ENCODE results near the gene MORC3.
A peak's percentile ranks its signal among the peaks of the same experiment; 100 is the strongest.
"Not testable (repeated sequence)": the region's sequence is repeated elsewhere in the genome, so short reads cannot be mapped to it uniquely, and the experiment has no call there.

The MORC3 gene, protein sequence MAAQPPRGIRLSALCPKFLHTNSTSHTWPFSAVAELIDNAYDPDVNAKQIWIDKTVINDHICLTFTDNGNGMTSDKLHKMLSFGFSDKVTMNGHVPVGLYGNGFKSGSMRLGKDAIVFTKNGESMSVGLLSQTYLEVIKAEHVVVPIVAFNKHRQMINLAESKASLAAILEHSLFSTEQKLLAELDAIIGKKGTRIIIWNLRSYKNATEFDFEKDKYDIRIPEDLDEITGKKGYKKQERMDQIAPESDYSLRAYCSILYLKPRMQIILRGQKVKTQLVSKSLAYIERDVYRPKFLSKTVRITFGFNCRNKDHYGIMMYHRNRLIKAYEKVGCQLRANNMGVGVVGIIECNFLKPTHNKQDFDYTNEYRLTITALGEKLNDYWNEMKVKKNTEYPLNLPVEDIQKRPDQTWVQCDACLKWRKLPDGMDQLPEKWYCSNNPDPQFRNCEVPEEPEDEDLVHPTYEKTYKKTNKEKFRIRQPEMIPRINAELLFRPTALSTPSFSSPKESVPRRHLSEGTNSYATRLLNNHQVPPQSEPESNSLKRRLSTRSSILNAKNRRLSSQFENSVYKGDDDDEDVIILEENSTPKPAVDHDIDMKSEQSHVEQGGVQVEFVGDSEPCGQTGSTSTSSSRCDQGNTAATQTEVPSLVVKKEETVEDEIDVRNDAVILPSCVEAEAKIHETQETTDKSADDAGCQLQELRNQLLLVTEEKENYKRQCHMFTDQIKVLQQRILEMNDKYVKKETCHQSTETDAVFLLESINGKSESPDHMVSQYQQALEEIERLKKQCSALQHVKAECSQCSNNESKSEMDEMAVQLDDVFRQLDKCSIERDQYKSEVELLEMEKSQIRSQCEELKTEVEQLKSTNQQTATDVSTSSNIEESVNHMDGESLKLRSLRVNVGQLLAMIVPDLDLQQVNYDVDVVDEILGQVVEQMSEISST

GRCh38 chr21:36319767-36320420 is at the start of gene MORC3:
MORC3 (plus strand) TSS chr21:36320197; CDS start chr21:36320265, 68 bp downstream.
- Histone ChIP-seq H3K36me3 (ENCODE audit: control insufficient read depth in 2 of 2, insufficient read depth in 2 of 2, low read length in 2 of 2) (peaks cover 0 to 3% of the 10 kb centered on the region in 2 donors), H3K9ac (ENCODE audit: low read depth in 1 of 2, low read length in 2 of 2) (peak within 1 kb of the TSS; percentile 90 to 91), H3K9me3 (ENCODE audit: control insufficient read depth in 2 of 2, low read length in 2 of 2) (no peaks in the 10 kb centered on the region), H3K27me3 (ENCODE audit: control insufficient read depth in 2 of 2, insufficient read depth in 2 of 2, low read length in 2 of 2) (no peaks in the 10 kb centered on the region), H3K4me1 (ENCODE audit: control insufficient read depth in 2 of 2, insufficient read depth in 2 of 2, low read length in 2 of 2) (peaks cover 12 to 17% of the 10 kb centered on the region in 2 donors), H3K4me3 (ENCODE audit: low read length in 2 of 2) (peak within 1 kb of the TSS; percentile 82 to 95), H3K27ac (ENCODE audit: low read depth in 2 of 2, low read length in 2 of 2) (peak within 1 kb of the TSS; percentile 97 to 98)

- not testable (repeated sequence) for H3K9ac ChIP-seq (ENCODE audit: low read depth in 1 of 2, low read length in 2 of 2); H3K27me3 ChIP-seq (ENCODE audit: control insufficient read depth in 2 of 2, insufficient read depth in 2 of 2, low read length in 2 of 2)
Measured at GRCh38 chr21:36270786-36271695, 49.0 kb upstream of the MORC3 start.

GRCh38 chr21:36274128-36274527 is 45.9 kb upstream of the MORC3 start:
- H3K9me3 ChIP-seq (ENCODE audit: control insufficient read depth in 2 of 2, low read length in 2 of 2), result no peaks in the 10 kb centered on the region
- H3K4me3 ChIP-seq (ENCODE audit: low read length in 2 of 2), result no peak overlapping the region
- H3K9ac ChIP-seq (ENCODE audit: low read depth in 1 of 2, low read length in 2 of 2), result no peak overlapping the region
- H3K27me3 ChIP-seq (ENCODE audit: control insufficient read depth in 2 of 2, insufficient read depth in 2 of 2, low read length in 2 of 2), result no peaks in the 10 kb centered on the region
- H3K27ac ChIP-seq (ENCODE audit: low read depth in 2 of 2, low read length in 2 of 2), result no peak overlapping the region
- peaks cover 33 to 36% of the 10 kb centered on the region in 2 donors for H3K36me3 ChIP-seq (ENCODE audit: control insufficient read depth in 2 of 2, insufficient read depth in 2 of 2, low read length in 2 of 2)
- H3K4me1 ChIP-seq (ENCODE audit: control insufficient read depth in 2 of 2, insufficient read depth in 2 of 2, low read length in 2 of 2), result no peaks in the 10 kb centered on the region

More at GRCh38 chr21:36270786-36271695, 49.0 kb upstream of the MORC3 start:
- H3K9me3 ChIP-seq (ENCODE audit: control insufficient read depth in 2 of 2, low read length in 2 of 2); H3K4me1 ChIP-seq (ENCODE audit: control insufficient read depth in 2 of 2, insufficient read depth in 2 of 2, low read length in 2 of 2); H3K4me3 ChIP-seq (ENCODE audit: low read length in 2 of 2); H3K27ac ChIP-seq (ENCODE audit: low read depth in 2 of 2, low read length in 2 of 2): not testable (repeated sequence)
- peaks cover 28 to 30% of the 10 kb centered on the region in 2 donors for H3K36me3 ChIP-seq (ENCODE audit: control insufficient read depth in 2 of 2, insufficient read depth in 2 of 2, low read length in 2 of 2)

DNA sequence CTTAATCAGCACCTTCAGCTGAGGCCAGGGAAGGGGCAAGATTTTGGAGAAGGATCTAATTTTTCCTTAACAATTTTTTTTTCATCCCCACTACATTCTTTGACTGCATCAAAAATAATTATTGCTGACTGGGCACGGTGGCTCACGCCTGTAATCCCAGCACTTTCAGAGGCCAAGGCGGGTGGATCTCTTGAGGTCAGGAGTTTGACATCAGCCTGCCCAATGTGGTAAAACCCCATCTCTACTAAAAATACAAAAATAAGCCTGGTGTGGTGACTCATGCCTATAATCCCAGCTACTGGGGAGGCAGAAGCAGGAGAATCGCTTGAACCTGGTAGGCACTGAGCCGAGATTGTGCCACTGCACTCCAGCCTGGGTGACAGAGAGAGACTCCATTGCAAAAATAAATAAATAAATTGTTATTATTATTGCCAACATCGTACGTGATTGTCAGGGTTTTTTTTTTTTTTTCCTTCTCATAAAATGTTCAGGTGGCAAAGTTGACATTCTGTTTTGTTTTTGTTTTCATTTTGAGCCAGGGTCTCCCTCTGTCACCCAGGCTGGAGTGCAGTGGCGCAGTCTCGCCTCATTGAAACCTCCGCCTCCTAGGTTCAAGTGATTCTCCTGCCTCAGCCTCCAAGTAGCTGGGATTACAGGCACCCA is 37.3 kb upstream of the MORC3 start:
- Histone ChIP-seq H3K27me3 (ENCODE audit: control insufficient read depth in 2 of 2, insufficient read depth in 2 of 2, low read length in 2 of 2) (no peaks in the 10 kb centered on the region), H3K9ac (ENCODE audit: low read depth in 1 of 2, low read length in 2 of 2) (no peak overlapping the region), H3K36me3 (ENCODE audit: control insufficient read depth in 2 of 2, insufficient read depth in 2 of 2, low read length in 2 of 2) (peaks cover 34 to 40% of the 10 kb centered on the region in 2 donors), H3K27ac (ENCODE audit: low read depth in 2 of 2, low read length in 2 of 2) (peak overlapping the region in 1 of 2 donors; percentile 47), H3K9me3 (ENCODE audit: control insufficient read depth in 2 of 2, low read length in 2 of 2) (no peaks in the 10 kb centered on the region), H3K4me1 (ENCODE audit: control insufficient read depth in 2 of 2, insufficient read depth in 2 of 2, low read length in 2 of 2) (no peaks in the 10 kb centered on the region), H3K4me3 (ENCODE audit: low read length in 2 of 2) (no peak overlapping the region)

DNA sequence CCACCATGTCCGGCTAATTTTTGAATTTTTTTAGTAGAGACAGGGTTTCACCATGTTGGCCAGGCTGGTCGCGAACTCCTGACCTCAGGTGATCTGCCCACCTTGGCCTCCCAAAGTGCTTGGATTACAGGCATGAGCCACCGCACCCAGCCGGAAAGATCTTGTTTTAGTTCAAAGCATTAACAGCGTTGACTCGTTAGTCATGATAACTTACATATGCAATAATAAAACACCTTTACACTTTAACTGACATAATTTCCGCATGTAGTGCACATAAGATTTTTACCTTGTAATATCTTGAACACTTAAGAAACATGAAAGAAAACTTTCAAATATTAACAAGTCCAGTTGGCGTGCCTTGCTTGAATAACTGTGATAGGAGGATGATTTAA is 36.8 kb upstream of the MORC3 start:
- H3K36me3 ChIP-seq (ENCODE audit: control insufficient read depth in 2 of 2, insufficient read depth in 2 of 2, low read length in 2 of 2), result peaks cover 29 to 34% of the 10 kb centered on the region in 2 donors
- not testable (repeated sequence) for H3K9me3 ChIP-seq (ENCODE audit: control insufficient read depth in 2 of 2, low read length in 2 of 2)

DNA sequence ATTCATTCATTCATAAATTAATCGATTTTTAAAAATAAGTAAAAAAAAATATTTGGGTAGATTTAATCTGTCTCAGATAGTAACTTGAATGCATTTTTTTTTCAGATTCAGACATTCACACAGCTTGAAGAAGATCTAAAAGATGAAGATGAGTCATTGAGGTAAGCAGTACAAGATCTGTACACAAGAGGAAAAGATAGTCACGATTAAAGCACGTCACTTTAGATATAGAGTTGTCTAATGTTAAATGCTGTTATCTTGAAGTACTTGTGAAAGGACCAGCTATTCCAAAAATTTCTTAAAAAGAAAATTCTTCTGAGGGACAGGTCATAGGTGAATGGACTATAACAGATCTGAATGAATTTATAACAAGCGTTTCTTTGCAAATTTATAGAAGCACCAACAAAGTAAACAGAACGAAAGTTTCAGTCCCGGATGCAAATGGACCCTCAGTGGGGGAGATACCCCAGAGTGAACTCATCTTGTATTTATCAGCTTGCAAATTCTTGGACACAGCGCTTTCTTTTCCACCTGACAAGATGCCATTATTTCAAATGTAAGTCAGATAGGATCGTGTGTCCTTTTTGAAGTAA is 31.2 kb upstream of the MORC3 start:
- H3K27ac ChIP-seq (ENCODE audit: low read depth in 2 of 2, low read length in 2 of 2), result peak overlapping the region in 1 of 2 donors; percentile 24
- H3K9ac ChIP-seq (ENCODE audit: low read depth in 1 of 2, low read length in 2 of 2), result no peak overlapping the region
- H3K36me3 ChIP-seq (ENCODE audit: control insufficient read depth in 2 of 2, insufficient read depth in 2 of 2, low read length in 2 of 2), result peaks cover 27 to 31% of the 10 kb centered on the region in 2 donors
- no peaks in the 10 kb centered on the region for H3K4me1 ChIP-seq (ENCODE audit: control insufficient read depth in 2 of 2, insufficient read depth in 2 of 2, low read length in 2 of 2)
- H3K27me3 ChIP-seq (ENCODE audit: control insufficient read depth in 2 of 2, insufficient read depth in 2 of 2, low read length in 2 of 2), result no peaks in the 10 kb centered on the region
- H3K4me3 ChIP-seq (ENCODE audit: low read length in 2 of 2), result peak overlapping the region in 1 of 2 donors; percentile 17
- no peaks in the 10 kb centered on the region for H3K9me3 ChIP-seq (ENCODE audit: control insufficient read depth in 2 of 2, low read length in 2 of 2)

More for the DNA sequence above, 36.8 kb upstream of the MORC3 start:
- not testable (repeated sequence) for H3K27me3 ChIP-seq (ENCODE audit: control insufficient read depth in 2 of 2, insufficient read depth in 2 of 2, low read length in 2 of 2); H3K9ac ChIP-seq (ENCODE audit: low read depth in 1 of 2, low read length in 2 of 2); H3K4me1 ChIP-seq (ENCODE audit: control insufficient read depth in 2 of 2, insufficient read depth in 2 of 2, low read length in 2 of 2); H3K4me3 ChIP-seq (ENCODE audit: low read length in 2 of 2)
- peak overlapping the region; percentile 47 to 63 for H3K27ac ChIP-seq (ENCODE audit: low read depth in 2 of 2, low read length in 2 of 2)

DNA sequence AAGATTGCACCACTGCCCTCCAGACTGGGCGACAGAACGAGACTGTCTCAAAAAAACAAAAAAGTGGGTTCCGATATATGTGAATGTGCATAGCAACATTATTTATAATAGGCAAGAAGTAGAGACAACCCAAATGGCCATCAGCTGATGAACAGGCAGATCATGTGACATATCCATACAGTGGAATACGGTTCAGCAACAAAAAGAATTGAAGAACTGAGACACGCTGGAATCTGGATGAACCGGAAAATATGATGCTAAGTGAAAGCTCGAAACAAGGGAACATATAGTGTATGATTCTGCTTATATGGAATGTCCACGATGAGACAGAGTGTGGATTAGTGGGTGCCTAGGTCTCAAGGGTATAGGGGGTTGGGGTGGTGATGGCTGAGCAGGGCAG is 28.5 kb upstream of the MORC3 start:
- Histone ChIP-seq H3K27ac (ENCODE audit: low read depth in 2 of 2, low read length in 2 of 2) (no peak overlapping the region), H3K9ac (ENCODE audit: low read depth in 1 of 2, low read length in 2 of 2) (no peak overlapping the region), H3K4me1 (ENCODE audit: control insufficient read depth in 2 of 2, insufficient read depth in 2 of 2, low read length in 2 of 2) (no peaks in the 10 kb centered on the region), H3K36me3 (ENCODE audit: control insufficient read depth in 2 of 2, insufficient read depth in 2 of 2, low read length in 2 of 2) (peaks cover 26 to 28% of the 10 kb centered on the region in 2 donors), H3K27me3 (ENCODE audit: control insufficient read depth in 2 of 2, insufficient read depth in 2 of 2, low read length in 2 of 2) (no peaks in the 10 kb centered on the region), H3K9me3 (ENCODE audit: control insufficient read depth in 2 of 2, low read length in 2 of 2) (no peaks in the 10 kb centered on the region), H3K4me3 (ENCODE audit: low read length in 2 of 2) (no peak overlapping the region)

DNA sequence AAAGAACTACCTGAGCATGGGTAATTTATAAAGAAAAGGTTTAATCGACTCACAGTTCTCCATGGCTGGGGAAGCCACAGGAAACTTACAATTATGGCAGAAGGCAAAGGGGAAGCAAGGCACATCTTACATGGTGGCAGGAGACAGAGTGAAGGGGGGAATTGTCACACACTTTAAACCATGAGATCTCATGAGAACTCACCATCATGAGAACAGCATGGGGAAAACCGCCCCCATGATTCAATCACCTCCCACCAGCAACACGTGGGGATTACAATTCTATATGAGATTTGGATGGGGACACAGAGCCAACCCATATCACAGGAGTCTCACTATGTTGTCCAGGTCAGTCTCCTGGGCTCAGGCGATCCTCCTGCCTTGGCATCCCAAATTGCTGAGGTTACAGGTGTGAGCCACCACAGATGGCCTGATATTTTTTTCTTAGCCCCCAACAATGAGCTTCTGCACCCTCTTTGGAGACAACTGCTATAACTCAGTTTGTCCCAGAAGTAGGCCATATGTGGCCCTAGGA is 22.5 kb upstream of the MORC3 start:
- Histone ChIP-seq H3K4me3 (ENCODE audit: low read length in 2 of 2) (peak overlapping the region; percentile 54 to 78), H3K27ac (ENCODE audit: low read depth in 2 of 2, low read length in 2 of 2) (peak overlapping the region; percentile 96), H3K36me3 (ENCODE audit: control insufficient read depth in 2 of 2, insufficient read depth in 2 of 2, low read length in 2 of 2) (peaks cover 10 to 11% of the 10 kb centered on the region in 2 donors), H3K9ac (ENCODE audit: low read depth in 1 of 2, low read length in 2 of 2) (peak overlapping the region; percentile 62 to 82), H3K27me3 (ENCODE audit: control insufficient read depth in 2 of 2, insufficient read depth in 2 of 2, low read length in 2 of 2) (no peaks in the 10 kb centered on the region), H3K4me1 (ENCODE audit: control insufficient read depth in 2 of 2, insufficient read depth in 2 of 2, low read length in 2 of 2) (peaks cover 22 to 25% of the 10 kb centered on the region in 2 donors), H3K9me3 (ENCODE audit: control insufficient read depth in 2 of 2, low read length in 2 of 2) (no peaks in the 10 kb centered on the region)

Data from mucosa of rectum (tissue), 2 donors.